Middle frontal gyrus (tissue), 1 donor: ENCODE data around the gene NSD2.
A peak's percentile ranks its signal among the peaks of the same experiment; 100 is the strongest.
"Not testable (repeated sequence)": the region's sequence is repeated elsewhere in the genome, so short reads cannot be mapped to it uniquely, and the experiment has no call there.

ENCODE experiments used
- DNase-seq: peaks from one replicate; pipeline ENCODE4 v3.0.0-alpha.2; 2015; ENCODE audit warnings: low spot score; ENCODE audit errors: extremely low spot score

The NSD2 gene

DNA sequence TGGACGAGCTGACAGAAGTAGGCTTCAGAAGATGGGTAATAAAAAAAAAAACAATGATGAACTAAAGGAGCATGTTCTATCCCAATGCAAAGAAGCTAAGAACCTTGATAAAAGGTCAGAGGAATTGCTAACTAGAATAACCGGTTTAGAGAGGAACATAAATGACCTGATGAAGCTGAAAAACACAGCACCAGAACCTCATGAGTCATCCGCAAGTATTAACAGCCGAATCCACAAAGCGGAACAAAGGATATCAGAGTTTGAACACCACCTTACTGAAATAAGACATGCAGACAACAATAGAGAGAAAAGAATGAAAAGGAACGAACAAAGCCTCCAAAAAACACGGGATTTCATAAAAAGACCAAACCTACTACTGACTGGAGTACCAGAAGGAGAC lies 127.1 kb downstream of the NSD2 start:
- DNase-seq: no peak

DNA sequence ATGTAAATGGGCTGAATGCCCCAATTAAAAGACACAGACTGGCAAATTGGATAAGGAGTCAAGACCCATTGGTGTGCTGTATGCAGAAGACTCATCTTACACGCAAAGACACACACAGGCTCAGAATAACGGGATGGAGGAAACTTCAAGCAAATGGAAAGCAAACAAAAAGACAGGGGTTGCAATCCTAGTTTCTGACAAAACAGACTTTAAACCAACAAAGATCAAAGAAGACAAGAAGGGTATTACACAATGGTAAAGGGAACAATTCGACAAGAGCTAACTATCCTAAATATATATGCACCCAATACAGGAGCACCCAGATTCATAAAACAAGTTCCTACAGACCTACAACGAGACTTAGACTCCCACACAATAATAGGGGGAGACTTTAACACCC lies 128.1 kb downstream of the NSD2 start:
- DNase-seq: not testable (repeated sequence)

DNA sequence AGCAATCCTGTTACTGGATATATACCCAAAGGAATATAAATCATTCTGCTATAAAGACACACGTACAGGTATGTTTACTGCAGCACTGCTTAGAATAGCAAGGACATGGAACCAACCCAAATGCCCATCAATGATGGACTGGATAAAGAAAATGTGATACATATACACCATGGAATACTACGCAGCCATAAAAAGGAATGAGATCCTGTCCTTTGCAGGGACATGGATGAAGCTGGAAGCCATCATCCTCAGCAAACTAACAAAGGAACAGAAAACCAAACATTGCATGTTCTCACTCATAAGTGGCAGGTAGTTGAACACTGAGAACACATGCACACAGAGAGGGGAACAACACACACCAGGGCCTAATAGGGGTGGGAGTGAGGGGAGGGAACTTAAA lies 132.2 kb downstream of the NSD2 start:
- DNase-seq: not testable (repeated sequence)

DNA sequence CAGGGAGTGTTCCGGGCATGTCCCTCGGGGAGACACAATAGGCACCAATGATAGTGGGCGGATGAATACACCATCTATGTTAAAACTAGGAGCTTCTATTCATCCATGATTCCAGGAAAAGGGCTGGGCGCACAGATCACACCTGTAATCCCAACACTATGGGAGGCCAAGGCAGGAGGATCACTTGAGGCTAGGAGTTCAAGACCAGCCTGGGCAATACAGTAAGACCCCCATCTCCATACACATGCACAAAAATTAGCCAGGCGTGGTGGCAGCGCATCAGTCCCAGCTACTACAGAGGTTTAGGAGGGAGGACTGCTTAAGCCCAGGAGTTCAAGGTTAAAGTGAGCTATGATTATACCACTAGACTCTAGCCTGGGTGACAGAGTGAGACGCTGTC lies 135.2 kb downstream of the NSD2 start:
- DNase-seq: no peak

DNA sequence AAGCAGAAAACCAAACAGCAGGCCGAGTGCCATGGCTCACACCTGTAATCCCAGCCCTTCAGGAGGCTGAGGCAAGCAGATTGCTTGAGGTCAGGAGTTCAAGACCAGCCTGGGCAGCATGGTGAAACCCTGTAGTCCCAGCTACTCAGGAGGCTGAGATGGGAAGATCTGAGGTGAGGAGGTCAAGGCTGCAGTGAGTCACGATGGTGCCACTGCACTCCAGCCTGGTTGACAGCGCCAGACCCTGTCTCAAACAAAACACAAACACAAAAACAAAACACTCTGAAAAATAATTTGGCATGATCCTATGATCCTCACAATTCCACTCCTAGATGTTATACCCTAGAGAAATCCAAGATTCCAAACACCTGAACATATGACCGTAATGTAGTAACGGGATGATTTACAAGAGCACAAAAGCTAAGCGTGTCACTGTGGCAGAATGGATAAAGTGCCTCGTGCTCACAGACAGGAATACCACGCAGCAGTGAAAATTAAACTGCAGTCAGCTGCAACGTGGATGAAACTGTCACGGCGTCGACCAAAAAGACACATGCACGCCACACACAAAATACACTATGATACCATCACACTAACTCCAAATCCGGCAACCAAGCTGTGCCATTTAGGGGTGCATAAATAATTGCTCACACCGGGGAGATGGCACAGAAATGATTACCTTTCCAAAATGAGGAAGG lies 135.9 kb downstream of the NSD2 start:
- no peak for DNase-seq

DNA sequence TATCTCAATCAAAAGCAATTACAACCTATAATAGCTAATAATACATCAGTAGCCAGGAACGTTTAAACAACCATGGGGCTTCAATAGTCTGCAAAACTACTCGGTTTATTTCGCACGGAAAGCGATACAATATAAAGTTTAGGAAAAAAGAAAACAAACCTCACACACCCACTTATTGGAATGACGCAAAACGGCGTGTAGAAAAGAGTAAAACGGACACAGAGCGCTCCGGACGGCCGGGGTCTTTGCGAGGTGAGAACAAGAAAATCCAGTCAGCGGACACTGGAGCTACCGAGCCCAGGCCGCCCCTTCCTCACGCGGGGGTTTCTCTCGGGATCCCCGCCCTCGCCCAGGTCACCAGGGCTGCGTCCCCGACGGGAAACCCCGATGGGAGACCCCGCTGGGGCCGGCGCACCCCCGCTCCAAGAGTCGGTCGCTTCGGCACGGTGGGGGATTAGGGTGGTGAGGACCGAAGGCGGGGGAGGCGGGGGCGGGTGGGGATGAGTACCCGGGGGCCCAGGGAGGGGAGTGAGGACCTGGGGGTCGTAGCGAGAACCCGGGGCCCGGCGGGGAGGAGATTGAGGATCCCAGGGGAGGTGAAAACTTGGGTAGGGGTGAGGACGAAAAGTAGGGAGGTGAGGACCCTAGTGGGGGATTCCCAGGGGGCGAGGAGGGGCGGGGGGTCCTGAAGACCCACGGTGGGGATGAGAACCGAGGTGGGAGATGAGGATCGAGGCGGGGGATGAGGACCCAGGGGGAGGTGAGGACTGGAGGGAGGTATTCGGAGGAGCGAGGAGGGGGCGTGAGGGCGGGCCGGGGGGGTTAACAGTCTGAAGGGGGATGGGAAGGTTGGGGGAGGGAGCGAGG lies 136.8 kb downstream of the NSD2 start:
- no peak for DNase-seq

DNA sequence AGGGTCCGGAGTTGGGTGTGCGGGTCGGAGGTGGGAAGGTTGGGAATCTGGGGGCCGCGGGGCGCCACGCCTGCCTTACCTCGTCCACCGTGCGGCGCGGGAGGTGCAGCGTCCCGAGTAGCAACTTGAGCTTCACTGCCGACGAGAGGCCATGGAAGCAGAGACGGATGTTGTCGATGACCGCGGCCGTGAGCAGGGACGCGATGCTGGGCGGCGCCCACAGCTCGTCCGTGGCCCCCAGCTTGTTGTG lies 137.4 kb downstream of the NSD2 start:
- DNase-seq: no peak

DNA sequence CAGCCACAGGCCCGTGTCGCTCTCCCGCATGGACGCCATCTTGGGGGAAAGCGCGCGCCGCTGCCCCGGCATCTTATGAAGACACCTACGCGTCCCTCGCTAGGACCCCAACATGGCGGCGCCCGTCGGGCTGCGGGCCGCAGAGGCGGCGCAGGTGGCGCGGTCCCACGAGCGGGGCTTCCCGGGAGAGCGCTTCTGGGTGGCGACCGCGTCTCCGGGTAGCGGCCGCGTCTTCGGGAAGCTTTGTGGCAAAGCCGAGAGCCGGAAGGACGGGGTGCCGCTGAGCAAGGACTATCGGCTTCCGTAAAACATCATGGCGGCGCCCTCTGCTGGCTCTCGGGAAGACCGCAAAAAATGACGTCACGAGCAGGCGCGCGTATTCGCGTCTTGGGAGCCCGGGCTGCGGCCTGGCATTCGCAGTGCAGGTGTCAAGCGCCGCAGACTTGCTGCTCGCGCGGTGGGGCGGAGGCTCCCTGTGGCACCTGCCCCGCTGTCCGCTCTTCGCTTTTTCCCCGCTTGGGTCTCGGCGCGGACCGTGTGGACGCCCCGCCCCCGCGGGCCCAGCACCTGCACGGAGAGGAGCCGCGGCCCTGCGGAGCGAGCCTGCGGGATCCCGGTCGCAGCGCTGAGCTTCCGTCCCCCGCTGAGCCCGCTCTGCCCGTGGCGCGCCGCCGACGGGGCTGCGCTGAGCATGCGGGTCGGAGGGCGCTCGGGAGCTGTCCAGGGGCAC lies 137.9 kb downstream of the NSD2 start, which contains the start of gene NELFA:
Gene NELFA, minus strand, starts transcription at position 54 of the 730 bp plus-strand sequence. Its CDS starts 15 bp downstream, at position 39.
- peak; percentile 94 for DNase-seq

DNA sequence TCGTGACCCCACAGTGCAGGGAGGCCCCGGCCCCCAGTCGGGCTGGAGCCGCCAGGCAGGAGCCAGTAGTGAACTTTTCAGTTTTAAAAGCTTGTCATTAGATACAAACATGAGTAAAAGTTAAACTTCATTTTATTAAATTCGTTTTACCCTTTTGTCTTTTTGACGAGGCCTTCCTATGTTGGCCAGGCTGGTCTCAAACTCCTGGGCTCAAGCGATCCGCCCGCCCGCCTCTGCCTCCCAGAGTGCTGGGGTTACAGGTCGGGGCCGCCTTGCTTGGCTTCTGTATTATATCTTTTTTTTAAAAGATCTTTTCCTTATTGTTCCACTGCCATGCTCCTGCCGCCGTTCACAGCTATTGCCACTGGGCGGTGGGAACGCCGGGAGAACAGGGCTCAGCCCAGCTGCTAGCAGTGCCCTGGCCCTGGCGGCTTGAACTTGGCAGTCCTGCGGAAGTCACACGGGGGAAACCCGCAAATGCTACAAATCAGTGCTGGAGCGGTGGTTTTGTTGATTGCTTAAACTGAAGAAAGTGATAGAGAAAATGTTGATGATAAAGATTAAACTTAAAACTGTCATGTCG lies 138.5 kb downstream of the NSD2 start:
- DNase-seq: peak; percentile 34

DNA sequence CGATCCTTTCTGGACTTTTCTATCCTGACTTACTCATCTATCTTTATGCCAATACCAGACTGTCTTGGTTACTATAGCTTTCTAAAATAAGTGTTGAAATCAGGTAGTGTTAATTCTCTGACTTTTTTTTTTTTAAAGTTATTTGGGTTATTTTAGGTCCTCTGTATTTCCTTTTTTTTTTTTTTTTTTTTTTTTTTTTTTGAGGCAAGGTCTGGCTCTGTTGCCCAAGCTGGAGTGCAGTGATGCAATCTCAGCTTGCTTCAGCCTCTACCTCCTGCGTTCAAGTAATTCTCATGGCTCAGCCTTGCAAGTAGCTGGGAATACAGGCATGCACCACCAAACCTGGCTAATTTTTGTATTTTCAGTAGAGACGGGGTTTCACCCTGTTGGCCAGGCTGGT lies 140.4 kb downstream of the NSD2 start:
- no peak for DNase-seq

DNA sequence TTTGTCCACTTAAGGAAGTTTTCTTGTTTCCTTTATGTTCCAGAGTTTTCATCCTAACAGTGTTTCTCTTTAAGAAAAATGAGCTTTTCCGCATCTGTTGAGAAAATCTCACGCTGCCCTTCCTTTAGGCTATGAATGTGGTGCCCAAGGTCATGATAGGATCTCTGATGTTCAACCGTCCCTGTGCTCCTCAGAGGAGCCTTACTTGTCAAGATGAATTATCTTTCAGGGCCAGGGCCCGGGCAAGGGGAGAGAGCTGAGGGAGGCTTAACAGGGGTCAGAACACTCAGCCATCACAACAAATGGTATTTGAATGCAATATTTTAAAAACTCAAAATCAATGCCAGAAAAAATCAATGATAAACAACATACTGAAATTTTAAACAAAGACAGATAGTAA lies 143.8 kb downstream of the NSD2 start:
- no peak for DNase-seq

DNA sequence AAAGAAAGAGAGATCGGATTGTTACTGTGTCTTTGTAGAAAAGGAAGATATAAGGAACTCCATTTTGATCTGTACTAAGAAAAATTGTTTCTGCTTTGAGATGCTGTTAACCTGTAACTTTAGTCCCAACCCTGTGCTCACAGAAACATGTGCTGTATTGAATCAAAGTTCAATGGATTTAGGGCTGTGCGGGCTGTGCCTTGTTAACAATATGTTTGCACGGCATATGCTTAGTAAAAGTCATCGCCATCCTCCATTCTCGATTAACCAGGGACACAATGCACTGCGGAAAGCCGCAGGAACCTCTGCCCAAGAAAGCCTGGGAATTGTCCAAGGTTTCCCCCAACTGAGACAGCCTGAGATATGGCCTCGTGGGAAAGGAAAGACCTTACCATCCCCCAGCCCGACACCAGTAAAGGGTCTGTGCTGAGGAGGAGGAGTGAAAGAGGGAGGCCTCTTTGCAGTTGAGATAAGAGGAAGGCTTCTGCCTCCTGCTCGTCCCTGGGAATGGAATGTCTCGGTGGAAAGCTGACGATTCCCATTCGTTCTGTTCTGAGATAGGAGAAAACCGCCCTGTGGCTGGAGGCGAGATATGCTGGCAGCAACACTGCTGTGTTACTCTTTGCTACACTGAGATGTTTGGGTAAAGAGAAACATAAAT lies 150.3 kb downstream of the NSD2 start:
- not testable (repeated sequence) for DNase-seq

DNA sequence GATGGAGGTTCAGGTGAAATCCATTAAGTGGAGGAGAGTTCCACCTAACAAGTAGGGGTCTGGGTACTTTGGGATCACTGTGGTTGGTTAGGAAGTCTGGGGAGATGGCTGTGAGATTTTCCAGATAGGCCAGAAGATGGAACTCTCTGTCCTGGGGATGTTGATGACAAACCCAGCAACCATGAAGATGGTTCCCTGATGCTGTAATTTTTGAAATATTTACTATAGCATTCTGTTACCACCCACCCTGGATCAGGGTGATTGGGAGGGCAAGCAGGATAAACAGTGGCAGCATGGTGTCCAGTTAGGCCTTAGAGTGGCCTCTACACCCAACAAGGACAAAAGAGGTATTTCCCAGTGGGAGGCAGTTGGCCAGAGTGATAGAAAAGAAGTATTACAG lies 153.5 kb downstream of the NSD2 start:
- no peak for DNase-seq

DNA sequence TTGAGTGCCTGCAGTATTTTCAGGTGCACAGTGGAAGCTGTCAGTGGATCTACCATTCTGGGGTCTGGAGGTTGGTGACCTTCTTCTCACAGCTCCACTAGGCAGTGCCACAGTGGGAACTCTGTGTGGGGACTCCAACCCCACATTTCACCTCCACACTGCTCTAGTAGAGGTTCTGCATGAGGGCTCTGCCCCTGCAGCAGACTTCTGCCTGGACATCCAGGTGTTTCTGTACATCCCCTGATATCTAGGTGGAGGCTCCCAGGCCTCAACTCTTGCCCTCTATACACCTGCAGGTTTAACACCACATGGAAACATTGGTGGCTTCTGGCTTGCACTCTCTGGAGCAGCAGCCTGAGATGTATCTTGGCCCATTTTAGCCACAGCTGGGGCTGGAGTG lies 154.6 kb downstream of the NSD2 start:
- DNase-seq: no peak

DNA sequence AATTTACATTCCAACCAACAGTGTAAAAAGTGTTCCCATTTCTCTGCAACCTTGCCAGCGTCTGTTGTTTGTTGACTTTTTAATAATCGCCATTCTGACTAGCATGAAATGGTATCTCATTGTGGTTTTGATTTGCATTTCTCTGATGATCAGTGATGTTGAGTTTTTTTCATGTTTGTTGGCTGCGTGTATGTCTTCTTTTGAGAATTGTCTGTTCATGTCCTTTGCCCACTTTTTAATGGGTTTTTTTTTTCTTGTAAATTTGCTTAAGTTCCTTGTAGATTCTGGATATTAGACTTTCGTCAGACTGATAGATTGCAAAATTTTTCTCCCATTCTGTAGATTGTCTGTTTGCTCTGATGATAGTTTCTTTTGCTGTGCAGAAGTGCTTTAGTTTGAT lies 155.9 kb downstream of the NSD2 start:
- DNase-seq: not testable (repeated sequence)

DNA sequence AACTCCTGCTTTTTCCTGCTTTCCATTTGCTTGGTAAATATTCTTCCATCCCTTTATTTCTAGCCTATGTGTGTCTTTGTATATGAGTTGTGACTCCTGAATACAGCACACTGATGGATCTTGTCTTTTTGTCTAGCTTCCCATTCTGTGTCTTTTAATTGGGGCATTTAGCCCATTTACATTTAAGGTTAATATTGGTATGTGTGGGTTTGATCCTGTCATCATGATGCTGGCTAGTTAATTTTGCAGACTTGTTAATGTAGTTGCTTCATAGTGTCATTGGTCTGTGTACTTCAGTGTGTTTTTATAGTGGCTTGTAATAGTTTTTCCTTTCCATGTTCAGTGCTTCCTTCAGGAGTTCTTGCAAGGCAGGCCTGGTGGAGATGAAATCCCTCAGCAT lies 160.0 kb downstream of the NSD2 start:
- not testable (repeated sequence) for DNase-seq
